ENCODE data around the gene SPACA4.
"Not testable (repeated sequence)": the region's sequence is repeated elsewhere in the genome, so short reads cannot be mapped to it uniquely, and the experiment has no call there.

SPACA4 gene

GRCh38 chr19:48619692-48620585, 13.4 kb downstream of the SPACA4 start:
- DNase-seq = no peak

GRCh38 chr19:48623556-48624066, 17.1 kb downstream of the SPACA4 start:
- DNase-seq = no peak

GRCh38 chr19:48624067-48624594, 17.6 kb downstream of the SPACA4 start:
- DNase-seq = peak; percentile 98

DNA sequence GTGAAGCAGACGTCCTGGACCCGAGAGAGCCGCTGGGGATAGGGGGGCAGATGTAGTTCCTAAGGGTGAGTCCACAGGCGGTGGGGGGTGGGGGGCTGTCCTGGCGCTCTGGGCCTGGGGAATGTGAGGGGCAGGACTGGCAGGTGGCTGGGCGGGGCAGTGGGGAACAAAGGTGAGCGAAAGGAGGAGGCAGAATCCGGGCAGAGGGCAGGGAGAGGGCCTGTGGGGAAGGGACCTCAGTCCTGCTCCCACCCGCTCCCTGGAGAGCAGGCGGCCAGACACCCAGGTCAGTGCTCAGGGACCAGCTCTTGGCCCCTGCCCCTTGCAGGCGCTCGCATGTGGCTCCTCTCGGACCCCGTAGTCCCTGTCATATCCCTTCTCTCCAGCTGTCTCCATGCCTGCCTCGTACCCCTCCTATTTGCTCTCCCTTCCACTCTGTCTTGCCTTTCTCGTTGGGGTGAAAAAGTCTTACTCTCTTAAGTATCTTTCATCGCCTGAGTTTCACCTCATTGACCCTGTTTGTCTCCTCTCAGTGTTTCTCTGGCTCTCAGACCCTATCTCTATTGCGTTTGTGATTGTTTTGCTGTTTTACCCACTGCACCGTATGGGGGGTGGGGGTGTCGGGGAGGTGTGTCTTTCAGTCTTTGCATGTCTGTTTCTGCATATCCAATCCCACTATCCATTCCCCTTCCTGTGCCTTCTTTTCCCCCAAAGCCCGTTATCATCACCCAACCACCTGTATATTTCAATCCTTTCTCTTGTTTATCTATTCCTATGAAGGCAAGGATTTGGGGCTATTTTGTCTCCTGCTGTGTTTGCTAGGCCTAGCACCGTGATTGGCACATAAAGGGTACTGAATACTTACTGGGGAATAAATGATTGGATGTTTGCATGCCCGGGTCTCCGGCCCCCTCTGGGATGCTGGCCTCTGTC, 18.5 kb downstream of the SPACA4 start:
- no peak for DNase-seq

GRCh38 chr19:48625891-48626327, 19.4 kb downstream of the SPACA4 start:
- DNase-seq = no peak

DNA sequence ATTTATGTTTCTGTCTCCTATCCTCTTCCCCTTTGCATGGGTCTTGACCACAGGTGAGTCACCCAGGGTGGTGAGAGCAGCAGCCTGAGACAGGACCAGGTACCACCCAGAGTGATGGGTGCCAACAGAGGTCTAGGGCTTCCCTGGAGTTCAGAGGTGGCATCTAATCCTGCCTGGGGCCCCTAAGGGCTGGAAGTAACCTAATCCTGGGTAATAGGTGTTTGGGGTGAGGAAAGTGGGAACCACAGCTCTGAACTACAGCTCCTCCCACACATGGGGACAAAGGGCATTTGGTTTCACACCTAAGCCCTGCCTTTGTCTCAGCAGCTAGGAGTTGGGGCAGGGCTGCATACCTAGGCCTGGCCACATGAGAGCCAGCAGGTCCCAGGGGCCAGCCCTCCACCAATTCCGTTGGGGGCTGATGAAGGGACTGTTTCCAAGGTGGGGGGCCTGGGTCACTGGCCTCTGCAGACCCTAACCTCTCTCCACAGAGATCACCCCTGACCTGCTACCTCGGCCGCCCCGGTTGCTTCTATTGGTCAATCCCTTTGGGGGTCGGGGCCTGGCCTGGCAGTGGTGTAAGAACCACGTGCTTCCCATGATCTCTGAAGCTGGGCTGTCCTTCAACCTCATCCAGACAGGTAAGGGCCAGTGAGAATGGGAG, 20.8 kb downstream of the SPACA4 start:
- no peak for DNase-seq

DNA sequence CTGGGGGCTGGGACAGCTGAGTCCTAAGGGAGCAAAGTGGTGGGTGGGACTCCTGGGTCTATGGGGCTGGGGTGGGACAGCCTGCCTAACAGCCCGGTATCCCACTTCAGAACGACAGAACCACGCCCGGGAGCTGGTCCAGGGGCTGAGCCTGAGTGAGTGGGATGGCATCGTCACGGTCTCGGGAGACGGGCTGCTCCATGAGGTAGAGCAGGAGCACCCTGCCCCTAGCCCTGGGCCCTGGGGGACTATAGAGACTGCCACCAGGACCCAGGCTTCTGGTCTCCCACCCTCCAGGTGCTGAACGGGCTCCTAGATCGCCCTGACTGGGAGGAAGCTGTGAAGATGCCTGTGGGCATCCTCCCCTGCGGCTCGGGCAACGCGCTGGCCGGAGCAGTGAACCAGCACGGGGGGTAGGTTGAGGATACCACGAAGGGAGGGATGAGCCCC, 21.3 kb downstream of the SPACA4 start:
- no peak for DNase-seq

DNA sequence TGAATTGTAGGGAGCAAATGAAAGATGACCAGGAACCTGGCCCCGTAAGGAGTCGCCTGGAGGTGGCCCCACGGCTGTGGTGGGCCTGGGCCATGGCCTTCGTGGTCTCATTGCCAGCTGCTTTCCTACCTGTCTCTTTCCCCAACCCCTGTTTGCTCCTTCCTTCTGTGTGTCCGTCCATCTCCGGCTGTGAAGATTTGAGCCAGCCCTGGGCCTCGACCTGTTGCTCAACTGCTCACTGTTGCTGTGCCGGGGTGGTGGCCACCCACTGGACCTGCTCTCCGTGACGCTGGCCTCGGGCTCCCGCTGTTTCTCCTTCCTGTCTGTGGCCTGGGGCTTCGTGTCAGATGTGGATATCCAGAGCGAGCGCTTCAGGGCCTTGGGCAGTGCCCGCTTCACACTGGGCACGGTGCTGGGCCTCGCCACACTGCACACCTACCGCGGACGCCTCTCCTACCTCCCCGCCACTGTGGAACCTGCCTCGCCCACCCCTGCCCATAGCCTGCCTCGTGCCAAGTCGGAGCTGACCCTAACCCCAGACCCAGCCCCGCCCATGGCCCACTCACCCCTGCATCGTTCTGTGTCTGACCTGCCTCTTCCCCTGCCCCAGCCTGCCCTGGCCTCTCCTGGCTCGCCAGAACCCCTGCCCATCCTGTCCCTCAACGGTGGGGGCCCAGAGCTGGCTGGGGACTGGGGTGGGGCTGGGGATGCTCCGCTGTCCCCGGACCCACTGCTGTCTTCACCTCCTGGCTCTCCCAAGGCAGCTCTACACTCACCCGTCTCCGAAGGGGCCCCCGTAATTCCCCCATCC, 22.1 kb downstream of the SPACA4 start:
- DNase-seq = no peak

DNA sequence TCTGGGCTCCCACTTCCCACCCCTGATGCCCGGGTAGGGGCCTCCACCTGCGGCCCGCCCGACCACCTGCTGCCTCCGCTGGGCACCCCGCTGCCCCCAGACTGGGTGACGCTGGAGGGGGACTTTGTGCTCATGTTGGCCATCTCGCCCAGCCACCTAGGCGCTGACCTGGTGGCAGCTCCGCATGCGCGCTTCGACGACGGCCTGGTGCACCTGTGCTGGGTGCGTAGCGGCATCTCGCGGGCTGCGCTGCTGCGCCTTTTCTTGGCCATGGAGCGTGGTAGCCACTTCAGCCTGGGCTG, 22.7 kb downstream of the SPACA4 start:
- no peak for DNase-seq

- DNase-seq = no peak
Observed at GRCh38 chr19:48629599-48630295, 23.2 kb downstream of the SPACA4 start.

GRCh38 chr19:48630296-48631063, 23.9 kb downstream of the SPACA4 start:
- no peak for DNase-seq

DNA sequence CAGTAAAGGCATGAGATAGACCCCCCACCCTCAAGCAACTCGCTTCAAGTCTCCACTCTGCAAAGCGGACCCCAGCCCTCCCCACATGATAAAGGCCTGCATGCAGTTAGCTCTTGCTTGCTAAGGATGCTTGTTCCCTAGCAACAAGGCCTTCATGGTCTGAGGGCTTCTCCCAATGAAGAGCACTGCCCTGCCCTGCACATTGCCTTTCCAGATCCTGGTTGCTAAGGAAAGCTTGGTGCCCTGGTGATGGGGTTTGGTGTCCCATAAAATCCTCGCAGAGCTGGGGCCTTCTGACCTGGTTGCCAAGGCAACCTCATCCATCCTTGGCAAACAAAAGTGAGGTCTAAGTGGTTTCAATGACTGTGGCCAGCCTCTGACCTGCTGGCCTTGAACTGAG, 24.7 kb downstream of the SPACA4 start:
- no peak for DNase-seq

DNA sequence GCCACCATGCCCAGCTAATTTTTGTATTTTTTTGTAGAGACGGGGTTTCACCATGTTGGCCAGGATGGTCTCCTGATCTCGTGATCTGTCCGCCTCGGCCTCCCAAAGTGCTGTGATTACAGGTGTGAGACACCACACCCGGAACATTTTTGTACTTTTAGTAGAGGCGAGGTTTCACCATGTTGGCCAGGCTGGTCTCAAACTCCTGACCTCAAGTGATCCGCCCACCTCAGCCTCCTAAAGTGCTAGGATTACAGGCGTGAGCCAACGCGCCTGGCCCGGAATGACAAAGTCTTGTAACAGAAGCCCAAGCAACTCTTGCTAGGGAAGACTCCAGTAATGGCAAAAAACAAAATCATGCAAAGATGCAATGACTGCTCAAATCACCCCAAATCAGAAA, 25.7 kb downstream of the SPACA4 start:
- DNase-seq = not testable (repeated sequence)

DNA sequence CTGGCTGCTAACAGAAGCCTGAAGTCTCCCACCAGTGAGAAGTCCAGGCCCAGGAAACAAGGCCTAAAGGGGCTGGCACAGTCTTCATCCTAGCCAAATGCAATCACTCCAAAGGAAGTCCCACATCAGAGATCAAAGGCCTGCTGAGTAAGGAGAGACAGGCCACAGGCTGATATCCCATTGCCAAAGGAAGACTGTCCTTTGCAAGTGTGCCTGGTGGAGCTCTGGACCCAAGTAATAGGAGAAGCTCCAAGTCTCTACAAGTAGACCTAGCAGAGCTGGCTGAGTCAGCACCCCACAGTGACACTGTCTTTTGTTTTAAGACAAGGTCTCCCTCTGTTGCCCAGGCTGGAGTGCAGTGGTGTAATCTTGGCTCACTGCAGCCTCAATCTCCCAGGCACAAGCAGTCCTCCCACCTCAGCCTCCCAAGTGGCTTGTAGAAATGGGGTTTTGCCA, 26.2 kb downstream of the SPACA4 start:
- peak; percentile 74 for DNase-seq

- no peak for DNase-seq
Observed at GRCh38 chr19:48633148-48634035, 26.9 kb downstream of the SPACA4 start.

DNA sequence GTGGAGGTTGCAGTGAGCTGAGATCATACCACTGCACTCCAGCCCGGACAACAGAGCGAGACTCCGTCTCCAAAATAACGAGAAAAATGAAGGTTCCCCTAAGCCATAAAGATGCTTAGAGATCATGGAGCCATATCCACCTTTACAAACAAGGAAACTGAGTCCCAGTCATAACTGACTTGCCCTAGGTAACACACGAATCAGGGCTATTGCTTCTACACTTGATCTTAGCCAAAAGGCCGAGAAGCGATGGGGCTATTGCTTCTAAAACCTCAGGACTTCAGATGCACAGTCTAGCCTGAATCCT, 27.4 kb downstream of the SPACA4 start:
- no peak for DNase-seq

- DNase-seq = peak; percentile 98
Observed at GRCh38 chr19:48634424-48635262, 28.1 kb downstream of the SPACA4 start.

- peak; percentile 47 for DNase-seq
Observed at GRCh38 chr19:48635263-48635965, 28.9 kb downstream of the SPACA4 start.
